GM19193 (cell line): ENCODE results near the gene PRR5.

ENCODE experiments used
- POLR2A ChIP-seq: IDR thresholded peaks from 4 replicates; pipeline ENCODE4 v1.6.1; 2011; ENCODE audit not compliant: insufficient read depth, insufficient read length; ENCODE audit errors: extremely low read depth

The PRR5 gene

DNA sequence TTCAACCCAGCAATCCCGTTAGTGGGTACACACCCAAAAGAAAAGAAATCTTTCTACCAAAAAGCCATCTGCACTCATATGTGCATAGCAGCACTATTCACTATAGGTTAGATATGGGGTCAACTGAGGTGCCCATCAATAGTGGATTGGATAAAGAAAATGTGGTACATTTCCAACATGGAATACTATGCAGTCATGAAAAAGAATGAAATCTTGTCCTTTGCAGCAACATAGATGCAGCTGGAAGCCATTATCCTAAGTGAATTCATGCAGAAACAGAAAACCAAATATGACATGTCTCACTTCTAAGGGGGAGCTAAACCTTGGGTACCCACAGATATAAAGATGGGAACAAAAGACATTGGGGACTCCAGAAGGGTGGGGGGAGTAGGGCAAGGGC is 48.5 kb downstream of the PRR5 start:
- TF ChIP-seq POLR2A, result no peak

DNA sequence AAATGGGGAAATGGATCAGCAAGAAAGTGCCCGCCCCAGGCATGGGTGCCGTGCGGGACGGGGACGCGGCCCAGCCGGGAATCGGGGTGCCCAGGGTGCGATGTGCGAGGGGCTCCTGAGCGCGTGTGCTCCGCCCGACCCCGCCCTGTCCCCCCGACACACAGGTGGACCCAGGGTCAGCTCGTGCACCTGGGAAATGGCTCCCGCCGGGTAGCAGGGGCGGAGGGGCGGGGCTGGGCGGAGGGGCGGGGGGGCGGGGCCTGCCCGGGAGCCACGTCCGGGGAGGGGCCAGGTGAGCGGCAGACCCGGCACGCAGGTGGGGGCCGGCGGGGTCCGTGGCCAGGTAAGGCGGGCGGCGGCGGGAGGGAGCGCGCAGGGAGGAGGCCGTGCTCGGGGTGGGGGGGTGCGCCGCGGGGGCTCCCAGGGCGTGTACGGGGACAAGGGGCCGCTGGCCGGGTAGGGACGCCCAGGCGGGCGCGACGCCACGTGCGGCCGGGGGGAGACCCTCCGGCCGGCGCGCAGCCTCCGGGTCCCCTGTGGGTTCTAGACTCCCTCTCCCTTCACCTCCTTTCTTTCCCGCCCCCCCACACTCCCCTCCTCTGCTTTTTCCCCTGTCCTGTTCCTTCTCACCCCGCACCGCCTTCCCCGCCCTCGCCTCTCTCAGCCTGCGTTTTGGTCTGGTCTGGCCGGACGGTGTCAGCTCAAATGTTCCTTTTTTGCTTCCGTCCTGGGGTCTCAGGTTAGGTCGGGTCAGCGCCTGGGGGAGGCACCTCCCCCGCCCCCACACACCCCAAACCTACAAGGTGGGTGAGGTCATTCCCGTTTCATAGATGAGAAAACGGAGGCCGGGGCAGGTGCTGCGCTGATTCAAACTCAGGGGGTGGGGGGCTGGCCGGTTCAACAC is 50.5 kb downstream of the PRR5 start, which contains the start of gene ARHGAP8:
ARHGAP8 (plus strand) TSS at position 291 of the 904 bp plus-strand sequence. CDS start 33,953 bp downstream, outside the sequence.
- no peak for TF ChIP-seq POLR2A

DNA sequence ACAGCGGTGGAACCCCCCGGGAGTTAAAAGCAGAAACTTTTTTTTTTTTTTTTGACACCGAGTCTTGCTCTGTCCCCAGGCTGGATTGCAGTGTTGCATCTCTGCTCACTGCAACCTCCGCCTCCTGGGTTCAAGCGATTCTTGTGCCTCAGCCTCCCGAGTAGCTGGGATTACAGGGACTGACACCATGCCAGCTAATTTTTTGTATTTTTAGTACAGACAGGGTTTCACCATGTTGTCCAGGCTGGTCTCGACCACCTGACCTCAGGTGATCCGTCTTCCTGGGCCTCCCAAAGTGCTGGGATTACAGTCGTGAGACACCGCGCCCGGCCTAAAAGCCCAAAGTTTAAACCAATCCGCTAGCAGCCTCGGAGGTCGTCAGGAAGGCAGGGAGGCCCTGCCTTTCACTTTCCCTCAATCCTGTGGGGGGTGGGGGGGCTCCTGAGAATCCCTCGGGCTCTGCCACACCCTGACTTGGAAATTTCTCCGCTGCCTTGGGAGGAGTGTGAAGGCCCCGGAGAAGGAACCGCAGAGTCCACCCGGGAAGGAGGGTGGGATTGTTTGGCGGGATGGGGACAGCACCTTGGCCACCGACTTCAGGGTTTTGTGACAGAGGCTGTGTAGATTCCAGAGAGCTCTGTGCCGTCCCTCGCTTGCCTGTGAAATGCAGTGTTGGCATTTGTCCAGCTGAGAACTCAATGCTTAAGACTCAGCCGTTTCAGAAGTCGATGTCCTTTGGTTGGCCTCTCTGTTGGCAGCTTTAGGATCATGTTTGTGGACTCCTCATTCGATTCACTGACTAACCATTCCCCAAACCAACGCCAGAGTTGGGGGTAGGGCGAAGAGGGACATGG is 51.4 kb downstream of the PRR5 start:
- TF ChIP-seq POLR2A, result no peak

DNA sequence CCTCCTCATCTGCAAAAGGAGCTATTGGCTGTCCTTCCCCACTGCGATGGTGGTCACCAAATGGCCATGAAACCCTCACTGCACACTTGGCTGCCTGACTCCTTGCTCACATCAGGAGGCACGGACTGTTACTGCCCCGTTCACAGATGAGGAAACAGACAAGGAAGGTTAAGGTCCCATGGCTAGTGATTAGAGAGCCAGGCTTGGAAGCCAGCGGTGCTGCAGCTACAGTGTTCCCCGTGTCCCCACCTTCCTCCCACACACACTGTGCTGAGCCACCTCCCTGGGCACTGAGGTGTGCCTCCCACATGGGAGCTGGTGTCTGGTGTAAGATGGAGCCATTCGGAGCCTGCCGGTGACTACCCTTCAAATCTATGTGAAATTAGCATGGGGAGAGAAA is 53.0 kb downstream of the PRR5 start:
- no peak for TF ChIP-seq POLR2A

DNA sequence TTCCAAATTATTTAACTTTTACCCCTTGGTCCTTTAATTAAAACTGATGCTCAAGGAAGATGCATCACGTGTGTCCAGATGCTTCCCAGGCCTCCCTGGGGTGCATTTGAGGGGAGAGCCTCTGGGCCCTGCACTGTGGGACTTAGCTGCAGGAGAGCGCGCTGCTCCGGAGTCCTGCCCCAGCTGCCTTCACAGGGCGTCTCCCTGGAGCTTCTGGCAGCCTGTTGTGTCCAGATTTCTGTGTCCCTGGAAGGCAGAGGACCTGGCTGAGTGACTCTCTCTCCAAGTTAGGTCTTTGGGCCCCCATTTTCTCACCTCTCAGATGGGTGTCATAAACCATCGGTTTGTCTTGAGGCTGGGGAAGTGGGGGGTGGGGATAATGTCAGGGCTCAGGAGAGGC is 53.4 kb downstream of the PRR5 start:
- no peak for TF ChIP-seq POLR2A

DNA sequence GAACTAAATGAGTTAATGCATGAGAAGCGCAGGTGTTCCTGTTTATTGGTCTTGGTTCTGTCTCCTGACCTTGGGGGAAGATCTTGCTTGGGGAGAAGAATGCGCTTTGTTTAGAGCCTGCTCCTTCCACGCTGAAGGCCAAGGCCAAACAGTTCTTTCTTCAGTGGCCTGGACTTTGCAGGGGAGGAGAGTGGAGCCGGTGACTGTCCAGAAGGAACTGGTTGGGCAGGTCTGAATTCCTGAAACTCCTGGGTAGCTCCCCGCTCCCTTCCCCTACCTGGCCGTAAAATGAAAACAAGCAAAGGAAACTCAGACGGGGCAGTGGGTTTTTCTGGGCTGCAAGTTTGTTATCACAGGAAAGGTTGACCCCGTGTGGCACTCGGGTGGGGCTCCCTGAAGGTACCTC is 54.0 kb downstream of the PRR5 start:
- TF ChIP-seq POLR2A, result no peak

DNA sequence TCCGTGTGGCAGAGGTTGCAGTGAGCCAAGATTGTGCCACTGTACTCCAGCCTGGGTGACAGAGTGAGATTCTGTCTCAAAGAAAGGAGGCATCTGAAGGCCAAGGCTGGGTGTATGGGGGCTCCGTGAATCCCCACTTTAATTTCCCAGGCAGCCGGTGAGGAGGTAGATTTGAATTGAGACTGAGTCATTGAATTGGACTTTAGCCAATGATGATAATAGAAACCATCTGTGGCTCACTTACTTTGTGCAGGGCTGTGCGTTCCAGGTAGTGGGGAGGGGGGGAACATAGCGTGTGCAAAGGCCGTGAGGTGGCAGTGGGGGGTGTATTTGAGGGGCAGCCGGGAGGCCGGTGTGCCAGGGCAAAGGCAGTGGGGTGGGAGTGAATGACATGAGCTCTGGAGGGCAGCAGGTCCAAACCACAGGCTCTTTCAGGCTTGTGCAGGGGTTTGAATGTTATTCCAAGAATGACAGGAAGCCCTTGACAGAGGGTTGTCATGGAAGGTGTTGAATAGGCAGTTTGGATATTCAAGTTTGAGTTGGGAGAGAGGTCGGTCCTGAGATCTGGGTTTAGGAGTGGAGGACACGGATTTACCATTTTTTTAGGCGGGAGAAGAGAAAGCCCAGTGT is 56.5 kb downstream of the PRR5 start:
- no peak for TF ChIP-seq POLR2A

DNA sequence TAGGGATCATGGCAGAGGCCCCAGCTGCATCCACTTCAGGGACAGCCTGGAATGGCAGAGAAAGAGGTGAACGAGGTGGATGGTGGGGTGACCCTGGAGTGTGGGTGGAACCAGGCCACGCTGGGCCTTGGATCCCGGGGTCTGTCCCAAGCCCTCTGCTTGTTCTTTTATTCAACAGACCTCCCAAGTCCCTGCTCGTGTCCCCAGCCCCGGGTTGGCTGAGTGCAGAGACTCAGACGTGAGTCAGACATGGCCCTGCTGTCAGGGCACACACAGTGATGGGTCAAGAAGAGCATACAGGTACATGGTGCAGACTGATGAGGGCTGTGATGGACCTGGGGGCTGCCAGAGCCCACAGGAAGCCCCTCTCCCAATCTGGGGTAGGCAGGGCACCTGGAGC is 57.0 kb downstream of the PRR5 start:
- TF ChIP-seq POLR2A, result no peak

DNA sequence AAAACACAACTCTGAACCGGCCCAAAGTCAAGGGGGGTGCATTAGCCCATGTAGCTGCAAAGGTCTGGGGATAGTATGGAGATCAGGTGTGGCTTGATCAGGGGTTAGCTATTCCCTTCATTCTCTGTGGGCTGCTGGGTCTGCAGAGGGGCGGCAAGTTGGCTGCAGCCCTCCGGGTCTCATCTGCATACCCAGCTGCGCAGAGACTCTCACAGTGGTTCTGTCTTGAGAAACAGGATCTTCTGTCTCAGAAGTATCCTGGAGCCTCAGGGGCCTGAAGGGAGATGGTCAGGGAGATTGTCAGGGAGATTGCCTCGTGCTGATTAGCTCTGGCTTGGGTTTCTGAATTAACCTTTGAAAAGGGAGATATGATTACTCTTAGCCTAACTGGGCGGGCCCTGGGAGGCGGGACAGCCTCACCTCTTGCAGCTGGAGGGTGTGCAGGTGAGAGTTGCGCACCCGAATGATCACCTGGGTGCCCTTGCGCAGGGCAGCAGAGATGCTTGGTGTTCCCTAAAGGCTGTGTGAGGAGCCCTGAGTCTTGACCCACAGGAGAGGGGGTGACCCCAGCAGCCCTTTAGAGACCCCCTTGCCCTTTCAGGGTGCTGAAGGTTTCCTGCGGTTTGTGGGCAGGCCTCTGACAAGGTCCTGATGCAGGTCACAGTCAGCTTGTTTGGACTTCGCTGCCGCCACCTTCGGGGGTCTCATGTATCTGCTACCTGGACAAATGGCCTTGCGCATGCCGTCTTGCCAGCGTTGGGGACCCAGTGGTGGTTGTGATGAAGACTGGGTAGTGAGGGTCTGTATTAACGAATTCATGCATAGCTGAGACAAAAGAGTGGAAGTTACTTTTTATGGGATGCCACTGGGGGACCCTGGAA is 57.7 kb downstream of the PRR5 start:
- no peak for TF ChIP-seq POLR2A

DNA sequence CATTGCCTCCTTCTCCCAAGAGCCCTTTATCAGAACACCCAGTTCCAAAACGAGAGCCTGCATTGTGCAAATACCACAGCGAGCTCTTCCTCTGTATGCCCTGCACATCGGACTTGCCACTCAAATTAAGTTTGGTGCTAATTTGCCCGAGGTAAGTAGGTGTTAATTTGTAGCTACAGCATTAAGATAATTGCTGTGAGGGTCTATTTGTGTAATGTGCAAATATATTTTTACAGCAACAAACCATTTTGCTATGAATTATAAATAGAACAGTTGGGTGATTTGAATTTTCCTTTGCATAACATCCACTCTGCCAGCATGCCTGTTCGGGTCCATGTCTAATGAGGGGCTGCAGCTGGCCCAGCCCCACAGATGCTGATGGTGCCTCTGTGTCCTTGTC is 58.5 kb downstream of the PRR5 start:
- TF ChIP-seq POLR2A, result no peak

DNA sequence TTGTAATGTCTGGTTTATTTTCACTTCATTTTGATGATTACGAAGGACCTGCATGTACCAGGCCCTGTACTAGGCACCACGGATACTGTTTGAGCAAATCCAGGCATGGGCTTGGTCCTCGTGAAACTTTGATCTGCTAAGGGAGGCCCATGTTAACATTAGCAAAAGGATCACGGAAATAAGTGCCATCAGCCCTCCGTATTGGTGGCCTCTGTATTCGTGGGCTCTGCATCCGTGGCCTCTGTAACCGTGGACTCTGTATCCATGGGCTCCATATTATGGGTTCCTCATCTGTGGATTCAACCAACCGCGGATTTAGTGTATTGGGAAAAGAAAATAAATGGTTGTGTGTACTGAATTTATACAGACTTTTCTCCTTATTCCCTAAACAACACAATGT is 59.0 kb downstream of the PRR5 start:
- no peak for TF ChIP-seq POLR2A

DNA sequence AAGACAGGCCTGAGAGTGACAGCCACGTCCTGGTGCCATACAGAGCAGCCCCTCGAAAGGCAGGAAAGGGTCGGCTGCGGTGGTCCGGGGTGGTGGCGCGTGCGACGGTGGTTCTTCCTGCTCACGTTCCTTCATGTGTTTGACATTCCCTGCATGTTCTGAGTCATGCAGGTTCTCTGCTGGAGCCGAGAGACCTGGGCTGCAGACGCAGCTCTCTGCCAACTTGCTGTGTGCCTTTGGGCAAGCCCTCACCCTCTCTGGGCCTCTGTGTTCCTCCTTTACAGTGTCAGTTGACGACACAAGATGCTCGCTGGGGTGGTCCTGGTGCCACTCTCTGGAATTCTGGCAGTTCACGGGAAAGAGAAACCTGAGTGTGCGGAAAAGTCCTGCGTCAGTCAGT is 62.4 kb downstream of the PRR5 start:
- TF ChIP-seq POLR2A, result no peak

DNA sequence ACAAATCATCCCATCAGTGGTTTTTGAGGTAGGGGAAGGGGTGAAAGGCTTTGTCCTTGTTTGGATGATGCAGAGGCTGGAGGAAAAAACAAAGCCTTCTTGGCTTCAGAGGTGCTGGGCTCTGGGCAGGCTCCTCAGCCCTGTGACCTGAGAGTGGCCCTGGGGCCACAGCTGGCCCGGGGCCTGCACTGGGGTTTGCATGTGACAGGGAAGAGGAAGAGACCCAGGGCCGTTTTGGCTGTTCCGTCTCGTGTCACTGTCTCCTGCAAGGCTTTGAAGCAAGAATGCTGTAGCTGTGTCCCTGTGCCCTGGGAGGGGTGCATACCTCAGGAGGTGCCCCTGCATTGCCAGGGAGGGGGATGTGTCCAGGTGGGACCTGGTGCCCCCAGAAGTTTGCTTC is 63.0 kb downstream of the PRR5 start:
- no peak for TF ChIP-seq POLR2A

DNA sequence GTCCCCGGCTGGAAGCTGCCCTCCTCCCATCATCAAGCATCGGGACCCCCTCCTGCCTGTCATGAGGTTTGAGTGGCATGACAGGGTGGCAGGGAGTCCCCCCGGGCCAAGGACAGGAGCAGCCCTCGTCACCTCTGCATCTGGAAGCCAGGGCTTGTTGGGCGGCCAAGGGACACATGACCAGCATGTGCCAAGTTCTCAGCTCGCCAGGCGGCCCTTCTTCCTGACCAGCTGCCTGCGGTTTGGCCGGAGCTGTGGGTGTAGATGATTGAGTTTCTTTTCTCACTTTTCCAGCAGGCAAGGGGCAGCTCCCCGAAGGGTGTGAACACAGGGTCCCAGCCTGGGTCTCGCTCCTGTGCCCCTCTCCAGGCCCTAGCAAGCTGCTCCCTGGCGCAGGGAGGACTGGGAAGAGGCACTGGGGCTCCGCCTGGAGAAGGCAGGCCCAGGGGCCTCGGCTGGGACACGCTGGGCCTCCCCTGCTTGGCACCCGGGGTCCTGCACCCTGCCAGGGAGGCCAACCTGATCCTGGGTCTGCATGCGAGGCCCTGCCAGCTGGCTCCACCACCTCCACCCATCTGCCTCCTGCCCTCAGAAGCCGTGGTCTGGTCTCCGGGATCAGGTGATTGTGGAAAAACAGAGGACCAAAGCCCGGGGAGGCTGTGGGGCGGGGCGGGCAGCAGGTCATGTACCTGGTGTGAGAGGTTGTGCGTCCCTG is 63.7 kb downstream of the PRR5 start:
- no peak for TF ChIP-seq POLR2A
